Peyer's patch (tissue), 4 donors: ENCODE results near the gene BTD. TPM values are rescaled to one million over a fixed set of nuclear protein-coding genes. Genes with fewer than 3 reads are reported as not detected.

ENCODE experiments used
- DNase-seq, 3 donors: peaks; one replicate each; pipeline ENCODE4 v3.0.0-alpha.2; 2017 to 2019
- H3K27ac ChIP-seq, 4 donors: fragments of 200-600 bp; sonication (generic); one replicate each; pipeline ENCODE4 v1.5.1; 2016 to 2019
- H3K27me3 ChIP-seq, 2 donors: fragments of 200-600 bp; sonication (generic); one replicate each; pipeline ENCODE4 v1.5.1; 2019
- H3K36me3 ChIP-seq, 3 donors: fragments of 200-600 bp; sonication (generic); one replicate each; pipeline ENCODE4 v1.5.1; 2016 to 2019
- H3K4me1 ChIP-seq, 4 donors: fragments of 200-600 bp; sonication (generic); one replicate each; pipeline ENCODE4 v1.5.1; 2016 to 2019
- H3K4me3 ChIP-seq, 4 donors: fragments of 200-600 bp; sonication (generic); 1 replicate in 3 of 4; 2 replicates in 1 of 4; pipeline ENCODE4 v1.5.1; 2016 to 2019; ENCODE audit warnings: mild to moderate bottlenecking in 1 of 4
- H3K9me3 ChIP-seq, 4 donors: fragments of 200-600 bp; sonication (generic); one replicate each; pipeline ENCODE4 v1.5.1; 2016 to 2019; ENCODE audit warnings: mild to moderate bottlenecking in 1 of 4
- POLR2A ChIP-seq, 2 donors: fragments of 450-650 bp; IDR thresholded peaks; one replicate each; pipeline ENCODE4 v1.5.1; 2017; ENCODE audit warnings: antibody characterized with exemption in 2 of 2, mild to moderate bottlenecking in 2 of 2, moderate library complexity in 2 of 2
- total RNA-seq, 4 donors: library from RNA; depleted of rRNA; stranded (reverse); fragments of >200 nt; gene quantifications; one replicate each; pipeline ENCODE4 v1.1.0, GENCODE V29; 2016
- TF ChIP-seq, protein P1 (sequence below), 6 experiments: fragments of 450-650 bp in 4 of 6; fragments of 200-600 bp in 2 of 6; sonication (generic) in 1 of 6; IDR thresholded peaks; one replicate each; pipeline ENCODE4 v1.5.1; 2017 to 2019; ENCODE audit warnings: antibody characterized with exemption in 6 of 6, mild to moderate bottlenecking in 3 of 6, moderate library complexity in 1 of 6

Gene BTD
- total RNA-seq, 4 donors from 2014 or later: 9.1 to 88.4 (median 59.9) TPM

DNA sequence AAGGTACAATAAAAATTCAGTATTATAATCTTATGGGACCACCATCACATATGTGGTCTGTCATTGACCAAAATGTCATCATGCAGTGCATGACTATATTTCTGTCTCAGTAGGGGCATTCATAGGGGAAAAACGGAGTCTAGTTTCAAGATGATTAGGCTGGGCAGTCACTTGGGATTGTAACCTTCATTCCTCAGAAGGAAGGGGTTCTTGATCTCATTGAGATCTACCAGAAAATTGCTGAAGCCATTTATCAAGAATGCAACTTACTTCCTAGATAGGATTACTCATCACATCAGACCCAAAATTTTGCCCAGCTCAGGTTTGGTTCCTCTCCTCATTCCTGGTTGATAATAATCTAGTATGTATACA is 37.3 kb downstream of the BTD start:
- no peak overlapping the region for H3K4me3 ChIP-seq
- no peaks in the 10 kb centered on the region for H3K9me3 ChIP-seq
- H3K4me1 ChIP-seq: peaks cover 0 to 7% (median 0%) of the 10 kb centered on the region in 4 donors
- TF ChIP-seq POLR2A (IDR thresholded peaks at IDR 0.05): no peak
- TF ChIP-seq, protein P1, sequence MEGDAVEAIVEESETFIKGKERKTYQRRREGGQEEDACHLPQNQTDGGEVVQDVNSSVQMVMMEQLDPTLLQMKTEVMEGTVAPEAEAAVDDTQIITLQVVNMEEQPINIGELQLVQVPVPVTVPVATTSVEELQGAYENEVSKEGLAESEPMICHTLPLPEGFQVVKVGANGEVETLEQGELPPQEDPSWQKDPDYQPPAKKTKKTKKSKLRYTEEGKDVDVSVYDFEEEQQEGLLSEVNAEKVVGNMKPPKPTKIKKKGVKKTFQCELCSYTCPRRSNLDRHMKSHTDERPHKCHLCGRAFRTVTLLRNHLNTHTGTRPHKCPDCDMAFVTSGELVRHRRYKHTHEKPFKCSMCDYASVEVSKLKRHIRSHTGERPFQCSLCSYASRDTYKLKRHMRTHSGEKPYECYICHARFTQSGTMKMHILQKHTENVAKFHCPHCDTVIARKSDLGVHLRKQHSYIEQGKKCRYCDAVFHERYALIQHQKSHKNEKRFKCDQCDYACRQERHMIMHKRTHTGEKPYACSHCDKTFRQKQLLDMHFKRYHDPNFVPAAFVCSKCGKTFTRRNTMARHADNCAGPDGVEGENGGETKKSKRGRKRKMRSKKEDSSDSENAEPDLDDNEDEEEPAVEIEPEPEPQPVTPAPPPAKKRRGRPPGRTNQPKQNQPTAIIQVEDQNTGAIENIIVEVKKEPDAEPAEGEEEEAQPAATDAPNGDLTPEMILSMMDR (IDR thresholded peaks at IDR 0.05): no peak
- peak overlapping the region in 1 of 4 donors; percentile 68 for H3K27ac ChIP-seq
- peaks cover 0 to 8% (median 0%) of the 10 kb centered on the region in 3 donors for H3K36me3 ChIP-seq
- H3K27me3 ChIP-seq: no peaks in the 10 kb centered on the region
- no peak for DNase-seq

DNA sequence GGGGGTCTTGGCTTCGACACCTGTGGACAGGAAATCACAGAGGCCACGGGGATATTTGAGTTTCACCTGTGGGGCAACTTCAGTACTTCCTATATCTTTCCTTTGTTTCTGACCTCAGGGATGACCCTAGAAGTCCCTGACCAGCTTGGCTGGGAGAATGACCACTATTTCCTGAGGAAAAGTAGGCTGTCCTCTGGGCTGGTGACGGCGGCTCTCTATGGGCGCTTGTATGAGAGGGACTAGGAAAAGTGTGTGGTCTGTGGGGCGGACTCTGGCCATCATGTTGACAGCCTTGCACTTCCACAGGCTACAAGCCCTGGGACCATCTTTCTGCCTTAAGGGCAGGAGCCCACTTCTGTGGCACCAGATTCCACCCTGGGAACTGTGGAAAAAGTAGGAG is 43.7 kb downstream of the BTD start:
- DNase-seq: no peak
- Histone ChIP-seq H3K4me1 (peaks cover 0 to 18% (median 11%) of the 10 kb centered on the region in 4 donors), H3K36me3 (peaks cover 0 to 19% (median 0%) of the 10 kb centered on the region in 3 donors), H3K9me3 (no peaks in the 10 kb centered on the region), H3K27ac (peak overlapping the region in 1 of 4 donors; percentile 70), H3K4me3 (no peak overlapping the region), H3K27me3 (no peaks in the 10 kb centered on the region)
- TF ChIP-seq POLR2A (IDR thresholded peaks at IDR 0.05): no peak
- TF ChIP-seq, protein P1 (IDR thresholded peaks at IDR 0.05): no peak

DNA sequence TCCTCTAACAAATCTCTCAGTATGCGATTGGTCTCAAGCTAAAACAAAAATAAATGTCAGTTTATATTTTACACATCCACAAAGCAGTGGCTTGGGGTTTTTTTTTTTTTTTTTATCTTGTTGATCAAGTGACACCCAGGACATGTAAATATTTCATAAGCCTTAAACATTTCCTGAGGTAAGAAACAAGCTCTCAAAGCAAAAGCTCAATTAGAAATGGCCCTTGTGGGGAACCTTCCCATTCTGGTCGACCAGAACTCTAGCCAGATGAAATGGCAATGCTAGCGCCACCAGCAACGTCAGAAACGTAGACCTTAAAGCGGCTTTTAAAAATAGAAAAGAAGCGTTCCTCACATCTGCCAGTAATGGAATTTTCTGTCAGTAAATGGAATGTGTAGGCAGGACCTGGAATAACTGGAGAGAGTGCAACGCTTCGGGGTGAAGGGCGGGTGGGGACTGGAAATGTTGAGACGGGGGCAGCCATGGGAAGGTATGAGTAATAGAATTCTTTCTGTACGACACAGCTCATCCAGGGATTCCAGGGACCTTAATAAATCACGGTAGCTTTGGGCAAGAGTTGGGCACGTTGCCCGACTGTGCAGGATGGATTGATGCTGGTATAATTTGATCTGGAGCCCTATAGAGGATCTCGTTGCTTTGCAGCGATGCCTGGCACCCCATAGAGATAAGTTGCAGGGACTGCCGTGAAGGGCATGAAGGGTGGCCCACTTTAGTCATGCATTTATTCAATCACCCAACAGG is 44.4 kb downstream of the BTD start:
- TF ChIP-seq POLR2A (IDR thresholded peaks at IDR 0.05): no peak
- TF ChIP-seq, protein P1 (IDR thresholded peaks at IDR 0.05): no peak
- Histone ChIP-seq H3K36me3 (peaks cover 0 to 19% (median 0%) of the 10 kb centered on the region in 3 donors), H3K4me1 (peaks cover 0 to 18% (median 11%) of the 10 kb centered on the region in 4 donors), H3K9me3 (no peaks in the 10 kb centered on the region), H3K4me3 (no peak overlapping the region), H3K27ac (peak overlapping the region in 1 of 4 donors; percentile 70), H3K27me3 (no peaks in the 10 kb centered on the region)
- DNase-seq: no peak

DNA sequence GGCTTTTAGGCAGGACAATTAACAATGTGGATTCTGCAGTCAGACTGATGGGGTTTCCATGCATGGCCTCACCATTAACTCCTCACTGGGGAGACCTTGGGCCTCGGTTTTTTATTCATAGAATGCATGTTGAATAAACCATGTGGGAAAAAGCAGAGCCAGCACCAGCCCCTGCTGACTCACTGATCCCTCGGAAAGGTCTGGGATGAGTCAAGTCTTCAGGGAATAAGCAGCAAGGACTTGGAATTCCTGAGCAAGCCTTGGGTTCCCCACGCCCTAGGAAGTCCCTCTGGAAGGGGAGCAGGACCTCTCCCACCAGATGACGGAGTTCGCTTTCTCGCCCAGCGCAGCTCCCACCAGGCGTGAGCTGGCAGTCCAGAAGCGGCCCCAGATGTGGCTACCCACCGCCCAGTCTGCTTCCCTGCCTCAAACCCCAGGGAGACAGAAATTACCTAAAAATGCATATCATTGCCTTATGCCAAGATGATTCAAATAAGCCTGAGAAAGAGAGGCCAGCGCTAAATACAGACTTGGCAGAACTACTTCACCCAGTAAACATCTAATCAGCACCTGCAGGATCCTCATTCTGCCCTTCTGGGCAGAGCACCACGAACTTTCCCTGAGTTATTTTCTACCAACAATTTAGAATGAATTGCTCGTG is 45.4 kb downstream of the BTD start:
- no peak for DNase-seq
- Histone ChIP-seq H3K9me3 (no peaks in the 10 kb centered on the region), H3K4me3 (no peak overlapping the region), H3K4me1 (peaks cover 0 to 18% (median 11%) of the 10 kb centered on the region in 4 donors), H3K27ac (peak overlapping the region in 3 of 4 donors; percentile 40 to 70 (median 40)), H3K27me3 (no peaks in the 10 kb centered on the region), H3K36me3 (peaks cover 0 to 17% (median 0%) of the 10 kb centered on the region in 3 donors)
- TF ChIP-seq POLR2A (IDR thresholded peaks at IDR 0.05): no peak
- TF ChIP-seq, protein P1 (IDR thresholded peaks at IDR 0.05): no peak

DNA sequence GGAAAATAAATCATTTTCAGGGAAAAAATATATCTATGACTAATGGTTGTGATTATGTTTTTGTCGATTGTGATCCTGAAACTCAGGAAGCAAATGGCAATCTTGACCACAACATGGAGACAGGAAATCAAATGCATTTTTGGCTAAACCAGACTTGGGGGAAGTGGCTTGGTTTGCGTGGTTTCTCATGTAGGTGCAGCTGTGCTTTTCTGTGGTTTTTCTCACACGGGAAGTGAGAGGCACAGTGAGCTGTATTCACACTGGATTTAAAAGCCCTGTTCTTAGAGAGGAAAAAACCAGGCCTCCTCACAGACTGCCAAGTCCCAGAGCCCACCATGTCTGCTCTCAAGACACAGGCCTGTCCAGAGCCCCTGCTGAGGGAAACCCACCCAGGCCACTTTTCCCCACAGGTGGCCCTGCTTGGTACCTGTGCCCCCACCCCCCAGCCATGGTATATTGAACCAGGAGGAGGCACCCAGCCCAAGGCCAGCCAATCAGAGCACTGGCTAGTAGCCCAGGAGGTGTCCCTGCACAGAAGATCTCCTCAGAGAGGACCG is 46.1 kb downstream of the BTD start:
- Histone ChIP-seq H3K4me1 (peaks cover 0 to 18% (median 11%) of the 10 kb centered on the region in 4 donors), H3K4me3 (no peak overlapping the region), H3K27me3 (no peaks in the 10 kb centered on the region), H3K9me3 (no peaks in the 10 kb centered on the region), H3K36me3 (peaks cover 0 to 12% (median 0%) of the 10 kb centered on the region in 3 donors), H3K27ac (peak overlapping the region in 3 of 4 donors; percentile 40 to 70 (median 66))
- DNase-seq: peak in 2 of 3 donors; percentile 69 to 73
- TF ChIP-seq, protein P1 (IDR thresholded peaks at IDR 0.05): no peak
- no peak for TF ChIP-seq POLR2A (IDR thresholded peaks at IDR 0.05)
